ENCODE results near the gene SLCO4A1.

DNA sequence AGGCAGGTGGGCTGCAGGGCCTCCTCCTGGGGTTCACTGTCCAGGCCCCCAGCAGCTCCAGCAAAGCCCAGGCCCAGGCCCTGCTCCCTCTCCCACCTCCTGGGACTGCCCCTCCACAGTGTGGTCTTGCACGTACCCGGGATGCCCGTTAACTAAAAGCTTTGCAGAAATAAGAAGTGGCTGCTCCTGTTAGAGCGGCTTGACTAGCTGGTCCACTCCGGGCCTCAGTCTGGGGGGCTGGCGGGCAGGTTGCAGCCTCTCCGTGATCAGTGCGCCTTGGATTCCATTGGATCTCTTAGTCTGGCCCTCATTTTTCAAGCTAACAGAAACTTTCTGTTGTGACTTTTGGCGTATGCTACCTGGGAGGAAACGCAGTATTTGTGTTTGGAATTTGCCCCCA lies 26.9 kb downstream of the SLCO4A1 start:
- TF ChIP-seq, protein P1, sequence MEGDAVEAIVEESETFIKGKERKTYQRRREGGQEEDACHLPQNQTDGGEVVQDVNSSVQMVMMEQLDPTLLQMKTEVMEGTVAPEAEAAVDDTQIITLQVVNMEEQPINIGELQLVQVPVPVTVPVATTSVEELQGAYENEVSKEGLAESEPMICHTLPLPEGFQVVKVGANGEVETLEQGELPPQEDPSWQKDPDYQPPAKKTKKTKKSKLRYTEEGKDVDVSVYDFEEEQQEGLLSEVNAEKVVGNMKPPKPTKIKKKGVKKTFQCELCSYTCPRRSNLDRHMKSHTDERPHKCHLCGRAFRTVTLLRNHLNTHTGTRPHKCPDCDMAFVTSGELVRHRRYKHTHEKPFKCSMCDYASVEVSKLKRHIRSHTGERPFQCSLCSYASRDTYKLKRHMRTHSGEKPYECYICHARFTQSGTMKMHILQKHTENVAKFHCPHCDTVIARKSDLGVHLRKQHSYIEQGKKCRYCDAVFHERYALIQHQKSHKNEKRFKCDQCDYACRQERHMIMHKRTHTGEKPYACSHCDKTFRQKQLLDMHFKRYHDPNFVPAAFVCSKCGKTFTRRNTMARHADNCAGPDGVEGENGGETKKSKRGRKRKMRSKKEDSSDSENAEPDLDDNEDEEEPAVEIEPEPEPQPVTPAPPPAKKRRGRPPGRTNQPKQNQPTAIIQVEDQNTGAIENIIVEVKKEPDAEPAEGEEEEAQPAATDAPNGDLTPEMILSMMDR (IDR thresholded peaks at IDR 0.05): no peak
- TF ChIP-seq ZFX (IDR thresholded peaks at IDR 0.05; ENCODE audit: borderline replicate concordance): no peak
